Esophagus (tissue), 2 donors: Measurements from ENCODE around the gene LRRC75A. TPM values are rescaled to one million over a fixed set of nuclear protein-coding genes. Genes with fewer than 3 reads are reported as not detected.
"Not testable (repeated sequence)": the region's sequence is repeated elsewhere in the genome, so short reads cannot be mapped to it uniquely, and the experiment has no call there.

Experiments used
- H3K27ac ChIP-seq, 2 donors: one replicate each; pipeline ENCODE4 v1.5.1; 2013; ENCODE audit warnings: low read depth in 2 of 2, mild to moderate bottlenecking in 2 of 2, inconsistent platforms in 1 of 2, low read length in 1 of 2, moderate library complexity in 1 of 2
- H3K27me3 ChIP-seq, 2 donors: one replicate each; pipeline ENCODE4 v1.6.1; 2013; ENCODE audit warnings: low read length in 2 of 2, control low read depth in 1 of 2, mild to moderate bottlenecking in 1 of 2; ENCODE audit not compliant: insufficient read depth in 2 of 2, control insufficient read depth in 1 of 2
- H3K36me3 ChIP-seq, 2 donors: one replicate each; pipeline ENCODE4 v1.6.1; 2013; ENCODE audit warnings: low read length in 1 of 2; ENCODE audit not compliant: control insufficient read depth in 2 of 2, insufficient read depth in 2 of 2
- H3K4me1 ChIP-seq, 2 donors: one replicate each; pipeline ENCODE4 v1.6.1; 2013; ENCODE audit warnings: low read length in 1 of 2; ENCODE audit not compliant: control insufficient read depth in 2 of 2, insufficient read depth in 2 of 2
- H3K4me3 ChIP-seq, 2 donors: one replicate each; pipeline ENCODE4 v1.5.1; 2013; ENCODE audit warnings: low read length in 2 of 2, mild to moderate bottlenecking in 2 of 2, low read depth in 1 of 2, moderate library complexity in 1 of 2
- H3K9me3 ChIP-seq, 2 donors: one replicate each; pipeline ENCODE4 v1.6.1; 2013; ENCODE audit warnings: mild to moderate bottlenecking in 2 of 2, low read depth in 1 of 2, low read length in 1 of 2, moderate library complexity in 1 of 2; ENCODE audit not compliant: control insufficient read depth in 2 of 2, insufficient read depth in 1 of 2
- WGBS, 2 donors: extraction: QIAGEN DNeasy Blood & Tissue Kit; methylation state at CpG; one replicate each; pipeline ENCODE4 v1.1.7; 2013; 5-methylcytosine and 5-hydroxymethylcytosine counted together
- polyA plus RNA-seq, 2 donors: library from polyadenylated mRNA; stranded (reverse); fragments of 200-250 nt; gene quantifications; one replicate each; pipeline ENCODE4 v1.2.3, GENCODE V29; 2013
- donor health status: healthy with polysubstance abuse.
- donor health status: Bipolar disorder and iron deficiency.

Gene LRRC75A
- polyA plus RNA-seq, 2 donors = 0.53 to 0.65 TPM

DNA sequence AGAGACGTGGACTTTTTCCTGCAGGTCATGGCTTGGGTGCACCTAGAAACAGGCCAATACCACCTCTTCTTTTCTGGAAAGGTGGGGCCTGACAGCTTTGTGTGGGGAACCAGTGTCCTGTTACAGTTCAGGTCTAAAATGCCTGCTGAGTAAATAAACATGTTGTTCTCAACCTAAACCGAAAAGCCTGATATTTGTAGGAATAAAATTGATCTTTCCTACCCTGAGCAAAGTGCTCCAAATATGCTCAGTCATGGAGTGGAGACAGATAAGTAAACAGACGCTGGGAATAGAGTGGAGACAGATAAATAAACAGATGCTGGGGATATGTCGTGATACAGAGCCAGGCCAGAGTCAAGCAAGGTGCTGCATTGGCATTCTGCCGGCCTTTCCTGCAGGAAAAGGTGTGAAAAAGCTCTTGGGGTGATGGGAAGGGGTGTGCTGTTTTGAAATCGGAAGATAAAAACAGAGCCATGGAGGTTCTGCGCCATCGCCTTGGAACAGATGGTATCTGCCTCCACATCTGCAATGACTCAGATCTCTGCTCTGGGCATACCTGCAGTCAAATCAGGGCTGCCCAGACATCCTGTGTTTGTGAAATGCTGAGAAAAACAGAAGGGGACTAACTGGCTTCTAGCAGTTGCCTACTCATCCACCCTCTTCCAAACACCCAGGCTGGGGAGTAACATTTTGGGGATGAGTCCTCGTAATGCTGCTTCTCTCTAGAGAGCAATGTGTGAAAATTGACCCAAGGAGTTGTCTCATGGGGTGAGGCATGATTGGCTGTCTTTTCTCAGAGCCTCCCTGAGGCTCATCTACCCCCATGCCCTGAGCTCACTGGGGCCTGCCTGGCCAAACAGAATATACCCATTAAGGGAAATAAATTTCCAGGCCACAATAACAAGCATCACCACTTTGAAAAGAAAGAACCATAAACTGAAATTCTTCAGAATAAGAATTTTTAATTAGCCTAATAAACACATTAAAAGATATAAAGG is 93.4 kb downstream of the LRRC75A start:
- no peak overlapping the region for H3K4me3 ChIP-seq

DNA sequence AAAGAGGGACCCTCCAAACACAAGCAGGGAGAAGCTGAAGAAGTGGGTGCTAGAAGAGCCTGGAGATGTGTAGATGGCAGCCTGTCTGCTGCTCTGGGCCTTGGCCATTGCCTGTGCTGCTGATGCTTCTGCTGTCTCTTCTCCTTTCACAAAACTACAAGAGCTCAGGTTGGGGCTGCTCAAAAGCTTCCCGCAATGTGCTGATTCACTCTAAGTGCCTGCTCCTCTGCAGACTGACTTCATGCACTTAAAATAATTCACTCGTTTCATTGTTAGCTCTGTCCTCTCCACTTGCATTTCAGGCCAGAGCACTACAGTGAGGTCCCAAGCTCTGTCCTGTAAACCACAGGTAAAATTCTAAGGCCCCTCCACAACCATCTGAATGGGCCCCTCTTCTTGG is 95.3 kb downstream of the LRRC75A start:
- H3K27ac ChIP-seq = not testable (repeated sequence)

More for the DNA sequence above, 93.4 kb downstream of the LRRC75A start:
- H3K4me1 ChIP-seq = no peaks in the 10 kb centered on the region
- 60 to 64% methylated on average over 8 to 9 of the region's 9 CpGs for WGBS, 2 donors
- H3K9me3 ChIP-seq = no peaks in the 10 kb centered on the region
- no peak overlapping the region for H3K27ac ChIP-seq
- H3K27me3 ChIP-seq = no peaks in the 10 kb centered on the region
- no peaks in the 10 kb centered on the region for H3K36me3 ChIP-seq

DNA sequence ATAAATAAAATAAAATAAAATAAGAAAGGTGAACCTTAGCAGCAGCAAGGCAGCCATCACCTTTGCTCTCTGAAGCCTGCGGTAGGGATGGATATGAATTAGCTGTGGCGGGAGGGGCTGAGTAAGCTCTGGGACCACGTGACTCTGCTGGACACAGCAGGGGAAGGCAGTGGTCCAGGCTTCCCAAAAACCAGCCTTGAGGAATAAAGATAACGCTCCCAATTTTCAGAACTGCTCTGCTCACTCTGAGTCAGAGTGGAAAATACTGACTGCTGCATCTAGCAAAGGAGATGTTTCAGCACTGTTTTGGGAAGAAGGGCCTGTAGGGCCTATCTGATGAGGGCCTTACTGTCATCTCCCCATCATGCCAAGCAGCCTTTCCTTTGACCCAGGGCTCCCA is 96.1 kb downstream of the LRRC75A start:
- H3K27ac ChIP-seq, H3K27me3 ChIP-seq, H3K4me1 ChIP-seq, H3K9me3 ChIP-seq, H3K36me3 ChIP-seq, H3K4me3 ChIP-seq: not testable (repeated sequence)
- 57 to 71% methylated on average over 4 of the region's 4 CpGs for WGBS, 2 donors

More for the DNA sequence above, 95.3 kb downstream of the LRRC75A start:
- not testable (repeated sequence) for H3K4me3 ChIP-seq, H3K9me3 ChIP-seq, H3K27me3 ChIP-seq, H3K36me3 ChIP-seq, H3K4me1 ChIP-seq
- WGBS, 2 donors = 83 to 91% methylated on average over 2 of the region's 2 CpGs

DNA sequence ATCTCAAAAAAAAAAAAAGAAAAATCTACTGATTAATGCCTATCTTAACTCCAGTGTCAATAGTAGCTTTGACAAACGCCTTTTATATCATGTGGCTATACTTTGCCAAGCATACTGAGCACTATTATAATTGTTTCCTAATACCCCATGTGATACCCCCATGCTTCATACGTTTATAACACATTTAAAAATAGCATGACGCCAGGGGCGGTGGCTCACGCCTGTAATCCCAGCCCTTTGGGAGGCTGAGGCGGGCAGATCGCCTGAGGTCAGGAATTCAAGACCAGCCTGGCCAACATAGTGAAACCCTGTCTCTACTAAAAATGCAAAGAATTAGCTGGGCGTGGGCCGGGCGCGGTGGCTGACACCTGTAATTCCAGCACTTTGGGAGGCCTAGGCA is 99.5 kb downstream of the LRRC75A start:
- 82 to 90% methylated on average over 11 of the region's 11 CpGs for WGBS, 2 donors
- H3K9me3 ChIP-seq, H3K27ac ChIP-seq, H3K36me3 ChIP-seq, H3K4me1 ChIP-seq, H3K27me3 ChIP-seq, H3K4me3 ChIP-seq: not testable (repeated sequence)

Other genes starting within 250 kb of the LRRC75A start
- 1 to 10 TPM; 1.3 to 2.8 TPM for gene CENPV, start 138.7 kb downstream of the LRRC75A start, polyA plus RNA-seq
- gene UBB, start 111.1 kb downstream of the LRRC75A start, polyA plus RNA-seq = 100 to 1,000 TPM; 260 to 626 TPM
- gene TRPV2, start 76.6 kb downstream of the LRRC75A start, polyA plus RNA-seq = 1 to 10 TPM; 2.7 to 2.8 TPM
- 1 to 10 TPM; 2.5 to 3.3 TPM for gene ZNF287, start 77.0 kb upstream of the LRRC75A start, polyA plus RNA-seq
- gene ZNF624, start 161.7 kb upstream of the LRRC75A start, polyA plus RNA-seq = 1 to 10 TPM in 1 of 2 donors, under 1 TPM in 1; 0.99 to 1.4 TPM
- under 1 TPM; 0.29 to 0.43 TPM for gene CCDC144A, start 198.0 kb upstream of the LRRC75A start, polyA plus RNA-seq